ENCODE results near the gene PIP5K1A. TPM values are rescaled to one million over a fixed set of nuclear protein-coding genes. Genes with fewer than 3 reads are reported as not detected.

The PIP5K1A gene
- total RNA-seq, 2 experiments from 2014 or later, result 74.5 to 85.1 TPM

DNA sequence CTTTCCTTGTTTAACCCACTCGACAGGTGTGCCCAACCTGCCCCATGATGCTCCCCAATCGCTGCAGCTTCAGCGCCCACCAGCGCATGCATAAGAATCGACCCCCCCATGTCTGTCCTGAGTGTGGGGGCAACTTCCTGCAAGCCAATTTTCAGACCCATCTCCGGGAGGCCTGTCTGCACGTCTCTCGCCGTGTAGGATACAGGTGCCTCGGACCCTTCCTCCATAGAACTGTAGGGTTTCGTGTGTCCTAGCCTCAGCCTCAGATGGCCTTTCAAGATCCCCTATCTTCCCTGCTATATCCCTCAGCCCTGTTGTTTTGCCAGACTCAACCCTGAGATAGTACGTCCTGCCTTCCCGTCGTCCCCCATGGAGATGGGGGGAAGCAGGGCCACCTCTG, 90.2 kb downstream of the PIP5K1A start:
- intact Hi-C loops (cut with DNase I, micrococcal nuclease), result no loop called here
- no peak for ATAC-seq

DNA sequence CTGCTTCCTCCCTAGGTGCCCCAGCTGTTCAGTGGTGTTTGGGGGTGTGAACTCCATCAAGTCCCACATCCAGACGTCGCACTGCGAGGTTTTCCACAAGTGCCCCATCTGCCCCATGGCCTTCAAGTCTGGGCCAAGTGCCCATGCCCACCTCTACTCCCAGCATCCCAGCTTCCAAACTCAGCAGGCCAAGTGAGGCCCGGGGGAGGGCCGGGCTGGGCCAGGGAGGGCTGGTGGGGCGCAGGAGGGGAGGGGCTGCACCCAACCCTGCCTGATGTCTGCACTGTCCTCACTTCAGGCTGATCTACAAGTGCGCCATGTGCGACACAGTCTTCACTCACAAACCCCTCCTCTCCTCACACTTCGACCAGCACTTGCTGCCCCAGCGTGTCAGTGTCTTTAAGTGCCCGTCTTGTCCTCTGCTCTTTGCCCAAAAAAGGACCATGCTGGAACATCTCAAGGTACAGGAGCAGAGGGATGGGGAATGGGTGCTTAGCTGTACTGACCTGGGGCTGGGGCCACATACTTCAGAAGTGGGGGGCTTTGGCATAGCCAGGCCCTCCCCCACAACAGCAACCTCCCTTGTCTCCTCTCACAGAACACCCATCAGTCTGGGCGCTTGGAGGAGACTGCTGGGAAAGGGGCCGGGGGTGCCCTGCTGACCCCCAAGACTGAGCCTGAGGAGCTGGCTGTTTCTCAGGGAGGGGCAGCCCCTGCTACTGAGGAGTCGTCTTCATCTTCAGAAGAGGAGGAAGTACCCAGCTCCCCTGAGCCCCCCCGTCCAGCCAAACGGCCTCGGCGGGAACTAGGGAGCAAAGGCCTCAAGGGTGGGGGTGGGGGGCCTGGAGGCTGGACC, 91.0 kb downstream of the PIP5K1A start:
- intact Hi-C loops (cut with DNase I, micrococcal nuclease), result no loop called here

More for the DNA sequence above, 90.2 kb downstream of the PIP5K1A start:
- POLR2A ChIA-PET, result no interaction called here
- CTCF ChIA-PET, result interaction anchor here (0.8 kb wide), 1 partner anchor 13 kb away, joined by 3 read pairs; no protein-coding TSS in a partner anchor
- DNase-seq, result no peak
- Mint-ChIP-seq H3K4me1 (peaks cover 11% of the 10 kb centered on the region), H3K27me3 (no peaks in the 10 kb centered on the region), H3K27ac (no peak overlapping the region), H3K36me3 (ENCODE audit: low read depth) (peaks cover 53% of the 10 kb centered on the region), H3K4me3 (no peak overlapping the region), H3K9me3 (ENCODE audit: low read depth) (no peaks in the 10 kb centered on the region)

DNA sequence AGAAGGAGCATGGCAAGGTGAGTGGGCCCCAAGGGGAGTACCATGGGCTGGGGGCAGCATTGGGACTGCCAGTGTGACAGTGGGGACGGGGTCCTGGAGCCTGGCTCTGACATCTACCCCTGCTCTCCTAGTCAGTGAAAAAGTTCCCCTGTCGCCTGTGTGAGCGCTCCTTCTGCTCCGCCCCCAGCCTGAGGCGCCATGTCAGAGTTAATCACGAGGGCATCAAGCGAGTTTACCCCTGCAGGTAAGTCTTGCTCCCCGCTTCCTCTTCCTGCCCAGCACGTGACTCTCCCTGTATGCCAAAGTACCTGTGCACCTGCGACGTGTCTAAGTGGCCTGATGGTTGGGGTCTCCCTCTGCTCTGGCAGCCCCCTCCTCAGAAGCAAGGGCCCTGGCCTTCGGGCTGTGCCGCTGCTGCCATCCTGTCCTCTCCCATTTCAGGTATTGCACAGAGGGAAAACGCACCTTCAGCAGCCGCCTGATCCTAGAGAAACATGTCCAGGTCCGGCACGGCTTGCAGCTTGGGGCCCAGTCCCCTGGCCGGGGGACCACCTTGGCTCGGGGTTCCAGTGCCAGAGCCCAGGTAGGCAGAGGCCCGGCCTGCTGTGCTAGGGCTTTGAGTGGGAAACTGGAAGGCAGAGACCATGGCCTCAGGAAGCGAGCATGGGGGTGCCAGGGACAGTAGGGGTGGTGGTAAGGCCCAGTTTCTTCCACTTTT, 91.8 kb downstream of the PIP5K1A start:
- Mint-ChIP-seq H3K9me3 (ENCODE audit: low read depth) (no peaks in the 10 kb centered on the region), H3K4me1 (no peaks in the 10 kb centered on the region), H3K27me3 (no peaks in the 10 kb centered on the region), H3K4me3 (no peak overlapping the region), H3K27ac (peak overlapping the region; percentile 8), H3K36me3 (ENCODE audit: low read depth) (peaks cover 44% of the 10 kb centered on the region)
- peak; percentile 8 for ATAC-seq
- ChIA-PET POLR2A (interaction anchor here (0.6 kb wide), 1 partner anchor 10 kb away, joined by 3 read pairs; no protein-coding TSS in a partner anchor), CTCF (interaction anchor here (0.7 kb wide), 1 partner anchor 50 kb away, joined by 5 read pairs; no protein-coding TSS in a partner anchor)
- DNase-seq, result no peak
- intact Hi-C loops (cut with DNase I, micrococcal nuclease), result no loop called here

More for the DNA sequence above, 91.0 kb downstream of the PIP5K1A start:
- CTCF ChIA-PET, result no interaction called here
- Mint-ChIP-seq H3K4me3 (no peak overlapping the region), H3K9me3 (ENCODE audit: low read depth) (no peaks in the 10 kb centered on the region), H3K4me1 (peaks cover 3% of the 10 kb centered on the region), H3K27ac (no peak overlapping the region), H3K27me3 (no peaks in the 10 kb centered on the region), H3K36me3 (ENCODE audit: low read depth) (peaks cover 51% of the 10 kb centered on the region)
- POLR2A ChIA-PET, result interaction anchor here (0.6 kb wide), 1 partner anchor 10 kb away, joined by 3 read pairs; no protein-coding TSS in a partner anchor
- ATAC-seq (no peak), DNase-seq (no peak)

DNA sequence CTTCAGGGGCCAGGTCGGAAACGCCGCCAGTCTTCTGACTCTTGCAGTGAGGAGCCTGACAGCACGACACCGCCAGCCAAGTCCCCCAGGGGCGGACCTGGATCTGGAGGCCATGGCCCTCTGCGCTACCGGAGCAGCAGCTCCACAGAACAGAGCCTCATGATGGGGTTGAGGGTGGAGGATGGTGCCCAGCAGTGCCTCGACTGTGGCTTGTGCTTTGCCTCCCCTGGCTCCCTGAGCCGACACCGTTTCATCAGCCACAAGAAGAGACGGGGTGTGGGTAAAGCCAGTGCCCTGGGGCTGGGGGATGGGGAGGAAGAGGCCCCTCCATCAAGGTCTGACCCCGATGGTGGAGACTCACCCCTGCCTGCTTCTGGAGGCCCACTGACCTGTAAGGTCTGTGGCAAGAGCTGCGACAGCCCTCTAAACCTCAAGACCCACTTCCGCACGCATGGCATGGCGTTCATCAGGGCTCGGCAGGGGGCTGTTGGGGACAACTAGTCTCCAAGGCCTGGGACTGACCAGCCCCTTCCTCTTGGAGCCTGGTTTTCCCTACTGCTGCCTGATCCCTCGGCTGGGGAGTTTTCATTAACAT, 92.5 kb downstream of the PIP5K1A start:
- ATAC-seq (no peak), DNase-seq (no peak)
- Mint-ChIP-seq H3K36me3 (ENCODE audit: low read depth) (peaks cover 43% of the 10 kb centered on the region), H3K9me3 (ENCODE audit: low read depth) (no peaks in the 10 kb centered on the region), H3K27ac (no peak overlapping the region), H3K27me3 (no peaks in the 10 kb centered on the region), H3K4me1 (no peaks in the 10 kb centered on the region), H3K4me3 (no peak overlapping the region)
- ChIA-PET CTCF (interaction anchor here (0.7 kb wide), 1 partner anchor 50 kb away, joined by 5 read pairs; no protein-coding TSS in a partner anchor), POLR2A (no interaction called here)
- intact Hi-C loops (cut with DNase I, micrococcal nuclease), result loop anchor here in 1 of 2 experiments (1.0 kb wide), 1 partner anchor 8 kb away; no protein-coding TSS in a partner anchor

DNA sequence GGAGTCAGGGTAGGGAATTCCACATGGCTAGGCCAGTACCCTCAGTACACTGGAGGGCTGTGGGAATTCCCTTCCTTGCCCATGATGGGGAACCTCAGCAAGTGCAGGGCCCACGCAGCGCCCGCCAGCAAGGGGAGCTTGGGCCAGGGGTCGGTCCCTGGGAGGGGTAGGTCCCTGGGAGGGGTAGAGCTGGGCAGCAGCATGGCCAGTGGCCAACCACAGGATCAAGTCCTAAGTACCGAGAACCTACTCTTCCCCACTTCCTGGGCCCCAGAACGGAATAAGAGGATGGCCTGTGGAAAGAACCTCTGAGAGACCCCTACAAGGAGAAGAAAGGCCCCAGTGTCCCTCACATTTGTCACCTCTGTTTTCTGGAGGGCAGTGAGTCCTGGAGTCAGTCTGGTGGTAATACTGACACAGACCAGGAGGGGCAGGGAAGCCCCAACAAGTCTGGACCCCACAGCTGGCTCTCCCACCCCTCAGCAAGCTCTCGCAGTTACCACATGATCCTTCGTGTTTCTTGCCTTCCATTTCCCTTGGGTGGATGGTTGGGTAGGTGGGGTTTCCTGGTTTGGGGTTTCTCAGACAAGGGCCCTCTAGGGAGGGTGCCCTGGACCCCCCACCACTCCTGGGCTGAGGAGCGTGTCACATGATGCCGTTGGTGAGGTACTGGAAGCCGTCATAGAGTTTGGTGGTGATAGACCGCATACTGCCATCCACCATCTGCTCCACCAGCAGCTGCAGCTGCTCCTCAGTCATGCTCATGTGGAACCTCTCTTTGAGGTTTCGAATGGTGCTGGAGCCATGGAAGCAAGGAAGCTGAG, 94.1 kb downstream of the PIP5K1A start:
- H3K9me3 Mint-ChIP-seq (ENCODE audit: low read depth), result no peaks in the 10 kb centered on the region
- H3K4me3 Mint-ChIP-seq, result no peak overlapping the region
- H3K36me3 Mint-ChIP-seq (ENCODE audit: low read depth), result peaks cover 37% of the 10 kb centered on the region
- CTCF ChIA-PET, result interaction anchor here (0.5 to 6.4 kb wide), 3 partner anchors 48 to 286 kb away, joined by 3 to 53 read pairs (median 3); partner anchors contain the start of gene MINDY1
- ATAC-seq (peak; percentile 34), DNase-seq (no peak)
- intact Hi-C loops (cut with DNase I, micrococcal nuclease), result no loop called here
- no peaks in the 10 kb centered on the region for H3K27me3 Mint-ChIP-seq
- H3K27ac Mint-ChIP-seq, result peak overlapping the region; percentile 55
- POLR2A ChIA-PET, result interaction anchor here (0.6 to 2.5 kb wide), 4 partner anchors 9 to 16 kb away, joined by 3 to 8 read pairs (median 6); partner anchors contain the start of gene ZNF687
- no peaks in the 10 kb centered on the region for H3K4me1 Mint-ChIP-seq

DNA sequence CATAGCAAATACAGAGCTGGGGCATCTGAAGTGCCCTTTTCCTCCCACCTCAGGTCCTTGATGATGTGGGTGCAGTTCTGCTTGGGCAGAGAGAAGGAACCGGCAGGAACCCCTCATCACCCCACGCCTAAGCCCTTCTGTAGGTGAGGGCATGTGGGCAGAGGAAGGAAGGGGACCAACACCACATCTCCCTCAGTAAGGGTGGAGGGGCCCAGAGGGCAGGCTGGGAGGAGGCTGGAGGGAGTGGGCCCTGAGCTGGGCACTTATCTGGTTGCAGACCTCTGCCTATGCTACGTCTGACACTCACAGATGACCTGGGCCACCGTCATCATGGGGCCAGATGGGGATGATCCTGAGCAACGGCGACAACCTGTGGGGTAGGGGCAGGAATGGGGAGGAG, 94.7 kb downstream of the PIP5K1A start:
- Mint-ChIP-seq H3K27me3 (no peaks in the 10 kb centered on the region), H3K4me3 (no peak overlapping the region), H3K27ac (no peak overlapping the region), H3K36me3 (ENCODE audit: low read depth) (peaks cover 39% of the 10 kb centered on the region), H3K9me3 (ENCODE audit: low read depth) (no peaks in the 10 kb centered on the region), H3K4me1 (no peaks in the 10 kb centered on the region)
- CTCF ChIA-PET, result interaction anchor here (1.1 to 6.4 kb wide), 2 partner anchors 47 to 286 kb away, joined by 3 to 53 read pairs; partner anchors contain the start of gene MINDY1
- DNase-seq (no peak), ATAC-seq (peak; percentile 11)
- intact Hi-C loops (cut with DNase I, micrococcal nuclease), result no loop called here
- POLR2A ChIA-PET, result interaction anchor here (0.5 to 2.5 kb wide), 4 partner anchors 10 to 55 kb away, joined by 4 to 8 read pairs (median 6); partner anchors contain the start of gene ZNF687

DNA sequence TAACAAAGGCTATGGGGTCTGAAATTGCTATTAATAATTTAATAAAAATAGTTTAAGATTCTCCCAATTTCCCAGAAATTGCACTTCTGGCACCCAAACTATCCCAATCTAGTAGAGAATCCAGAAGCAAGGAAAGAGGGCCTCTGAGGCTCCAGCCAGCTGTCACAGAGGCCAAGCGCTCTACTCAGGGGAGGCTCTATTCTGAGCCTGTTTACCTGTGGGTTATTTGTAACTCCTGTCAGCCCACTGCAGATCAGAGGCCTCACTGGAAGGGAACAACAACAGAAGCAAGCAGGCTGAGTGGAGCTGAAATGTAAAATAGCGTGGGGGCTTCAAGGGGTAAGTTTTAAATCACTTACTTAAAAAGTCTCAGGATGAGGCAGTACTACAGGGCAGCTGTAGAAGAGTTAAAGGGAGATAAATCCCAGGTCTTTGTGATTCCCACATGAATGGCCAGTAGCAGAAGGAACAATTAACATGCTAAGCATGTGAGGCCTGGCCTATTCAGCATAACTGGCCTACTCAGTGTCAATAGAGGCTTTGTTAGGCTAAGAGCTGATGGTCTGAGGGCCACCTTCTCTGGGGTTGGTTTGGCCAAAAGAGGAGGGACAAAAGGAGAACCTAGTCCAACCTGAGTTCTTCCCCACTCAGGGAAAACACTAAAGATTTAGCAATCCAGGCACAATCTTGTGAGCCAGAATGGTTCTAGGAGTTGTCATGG, 96.5 kb downstream of the PIP5K1A start:
- peak overlapping the region; percentile 17 for H3K27ac Mint-ChIP-seq
- DNase-seq (no peak), ATAC-seq (no peak)
- peaks cover 42% of the 10 kb centered on the region for H3K36me3 Mint-ChIP-seq (ENCODE audit: low read depth)
- H3K9me3 Mint-ChIP-seq (ENCODE audit: low read depth), result no peaks in the 10 kb centered on the region
- no peaks in the 10 kb centered on the region for H3K27me3 Mint-ChIP-seq
- ChIA-PET CTCF (interaction anchor here (0.6 to 6.4 kb wide), 5 partner anchors 10 to 958 kb away, joined by 3 to 53 read pairs (median 6); no protein-coding TSS in a partner anchor), POLR2A (interaction anchor here (0.6 to 2.5 kb wide), 4 partner anchors 12 to 46 kb away, joined by 3 to 8 read pairs (median 4); no protein-coding TSS in a partner anchor)
- H3K4me3 Mint-ChIP-seq, result no peak overlapping the region
- H3K4me1 Mint-ChIP-seq, result no peaks in the 10 kb centered on the region
- intact Hi-C loops (cut with DNase I, micrococcal nuclease), result no loop called here

Other genes with a start within 250 kb of the PIP5K1A start
- 100 to 1,000 TPM; 134 to 151 TPM for gene CERS2, start 223.7 kb upstream of the PIP5K1A start, total RNA-seq
- under 1 TPM; 0.27 to 0.28 TPM for gene ANXA9, start 216.3 kb upstream of the PIP5K1A start, total RNA-seq
- 10 to 100 TPM; 16.2 to 20.3 TPM for gene MINDY1, start 191.7 kb upstream of the PIP5K1A start, total RNA-seq
- 10 to 100 TPM; 13.6 to 18.6 TPM for gene PRUNE1, start 190.1 kb upstream of the PIP5K1A start, total RNA-seq
- gene BNIPL, start 162.0 kb upstream of the PIP5K1A start, total RNA-seq, result 1 to 10 TPM in 1 of 2 experiments, under 1 TPM in 1; 0.98 to 1.6 TPM
- 1 to 10 TPM; 1.3 to 1.5 TPM for gene C1orf56, start 150.8 kb upstream of the PIP5K1A start, total RNA-seq
- gene CDC42SE1, start 138.9 kb upstream of the PIP5K1A start, total RNA-seq, result 100 to 1,000 TPM in 1 of 2 experiments, 10 to 100 TPM in 1; 95.4 to 101 TPM
- 1 to 10 TPM; 3.3 to 4.4 TPM for gene MLLT11, start 138.2 kb upstream of the PIP5K1A start, total RNA-seq
- gene GABPB2, start 127.8 kb upstream of the PIP5K1A start, total RNA-seq, result 10 to 100 TPM; 16.6 to 19.2 TPM
- 1 to 10 TPM; 3.2 to 3.5 TPM for gene SEMA6C, start 51.9 kb upstream of the PIP5K1A start, total RNA-seq
- gene TNFAIP8L2, start 41.9 kb upstream of the PIP5K1A start, total RNA-seq, result 10 to 100 TPM; 18.4 to 19.2 TPM
- 1 to 10 TPM; 4.3 to 5.1 TPM for gene LYSMD1, start 32.6 kb upstream of the PIP5K1A start, total RNA-seq
- gene SCNM1, start 32.4 kb upstream of the PIP5K1A start, total RNA-seq, result 10 to 100 TPM; 64.3 to 90.8 TPM
- gene TMOD4, start 22.6 kb upstream of the PIP5K1A start, total RNA-seq, result 1 to 10 TPM in 1 of 2 experiments, under 1 TPM in 1; 0.69 to 2.3 TPM
- gene VPS72, start 8.4 kb upstream of the PIP5K1A start, total RNA-seq, result 10 to 100 TPM; 77.1 to 77.8 TPM
- 100 to 1,000 TPM; 187 to 243 TPM for gene PSMD4, start 56.2 kb downstream of the PIP5K1A start, total RNA-seq
- gene ZNF687, start 83.7 kb downstream of the PIP5K1A start, total RNA-seq, result 10 to 100 TPM; 27.2 to 30.1 TPM
- 10 to 100 TPM; 53.0 to 54.5 TPM for gene PI4KB, start 128.9 kb downstream of the PIP5K1A start, total RNA-seq
- gene RFX5, start 148.7 kb downstream of the PIP5K1A start, total RNA-seq, result 10 to 100 TPM; 47.6 to 50.4 TPM
- not detected for gene SELENBP1, start 174.2 kb downstream of the PIP5K1A start, total RNA-seq
- gene PSMB4, start 201.0 kb downstream of the PIP5K1A start, total RNA-seq, result 100 to 1,000 TPM; 315 to 351 TPM

All from activated CD4-positive, alpha-beta T cell treated with anti-CD3 and anti-CD28 coated beads for 36 hours (primary cell).